K562 (cell line): ENCODE results near the gene CRYGC. TPM values are rescaled to one million over a fixed set of nuclear protein-coding genes. Genes with fewer than 3 reads are reported as not detected.

ENCODE experiments used
- ATAC-seq: fragments of 200-7000 bp; cut with Tn5 transposase; 3 replicates; pipeline ENCODE4 v1.9.1; 2020; ENCODE audit warnings: moderate library complexity
- BruUV-seq: library from RNA; stranded (reverse); fragments of 400-500 nt; replicated peaks from 2 replicates; lab custom pipeline; 2021; lab: Mats Ljungman, UMichigan
- CTCF ChIA-PET: fragments of 300-600 bp; formaldehyde crosslinking; extraction: SDS; loops from one replicate; lab custom pipeline; 2021; ENCODE audit warnings: low intra/inter-chr PET ratio; lab: Yijun Ruan, JAX
- POLR2A ChIA-PET: fragments of 300-600, 350-650 bp; sonication (Branson Sonifier 250); formaldehyde crosslinking; extraction: SDS; loops from one replicate; lab custom pipeline; 2021; ENCODE audit warnings: antibody characterized with exemption, inconsistent platforms; lab: Yijun Ruan, JAX
- DNase-seq, 4 experiments: peaks; one replicate each; pipeline versions ENCODE4 v3.0.0 to v3.0.0-alpha.2; 2011 to 2018; ENCODE audit warnings: low spot score in 3 of 4, mixed read lengths in 3 of 4; ENCODE audit errors: extremely low read depth in 1 of 4
- FAIRE-seq: peaks from 2 replicates; lab custom pipeline; 2011; peaks lifted over from hg19 to GRCh38; lab: Jason Lieb, UNC
- H2AFZ ChIP-seq: 2 replicates; pipeline ENCODE4 v1.6.0; 2011; ENCODE audit warnings: low read depth, low read length, control low read depth, inconsistent platforms
- H3K27ac ChIP-seq: fragments of 200-600 bp; 3 replicates; pipeline ENCODE4 v1.8.0; 2011; ENCODE audit warnings: low read depth, mild to moderate bottlenecking, control low read depth, inconsistent platforms, low read length, moderate library complexity, mixed read lengths; ENCODE audit errors: extremely low read depth
- H3K27me3 ChIP-seq, 2 experiments: fragments of 300-600 bp in 1 of 2; 2 replicates in 1 of 2; 3 replicates in 1 of 2; pipeline versions ENCODE4 v1.6.0 to v1.8.0; 2011; ENCODE audit warnings: inconsistent platforms in 2 of 2, low read length in 2 of 2, mild to moderate bottlenecking in 1 of 2, mixed read lengths in 1 of 2, moderate library complexity in 1 of 2; ENCODE audit not compliant: control insufficient read depth in 2 of 2, insufficient read depth in 2 of 2
- H3K36me3 ChIP-seq: fragments of 300-600 bp; 3 replicates; pipeline ENCODE4 v1.8.0; 2011; ENCODE audit warnings: mild to moderate bottlenecking, low read length, inconsistent platforms; ENCODE audit not compliant: control insufficient read depth, insufficient read depth
- H3K4me1 ChIP-seq, 2 experiments: fragments of 200-600 bp in 1 of 2; replicated peaks in 1 of 2; 2 replicates in 1 of 2; 3 replicates in 1 of 2; pipeline versions ENCODE4 v1.5.1 to v1.8.0; 2011; ENCODE audit warnings: inconsistent platforms in 2 of 2, low read length in 2 of 2, mild to moderate bottlenecking in 1 of 2, mixed read lengths in 1 of 2, moderate library complexity in 1 of 2; ENCODE audit not compliant: control insufficient read depth in 2 of 2, insufficient read depth in 2 of 2
- H3K4me2 ChIP-seq: 2 replicates; pipeline ENCODE4 v1.6.1; 2011; ENCODE audit warnings: low read length, control low read depth, inconsistent platforms, mixed read lengths; ENCODE audit not compliant: insufficient read depth
- H3K4me3 ChIP-seq: fragments of 200-600 bp; sonication (generic), shearing (Covaris generic); 2 replicates; pipeline ENCODE4 v1.5.1; 2016; ENCODE audit warnings: control low read depth, inconsistent platforms
- H3K79me2 ChIP-seq: fragments of 200-600 bp; 3 replicates; pipeline ENCODE4 v1.8.0; 2011; ENCODE audit warnings: low read length, inconsistent platforms; ENCODE audit not compliant: control insufficient read depth, insufficient read depth
- H3K9ac ChIP-seq, 2 experiments: 2 replicates each; pipeline versions ENCODE4 v1.6.0 to v1.6.1; 2011; ENCODE audit warnings: low read depth in 2 of 2, low read length in 2 of 2, control low read depth in 1 of 2, inconsistent platforms in 1 of 2, mild to moderate bottlenecking in 1 of 2, mixed read lengths in 1 of 2; ENCODE audit not compliant: insufficient read depth in 1 of 2
- H3K9me1 ChIP-seq: one replicate; pipeline ENCODE4 v1.6.0; 2011; ENCODE audit warnings: inconsistent platforms, mild to moderate bottlenecking, low read length, moderate library complexity; ENCODE audit not compliant: control insufficient read depth, insufficient read depth
- H3K9me3 ChIP-seq: replicated peaks from 2 replicates; pipeline ENCODE4 v1.5.1; 2011; ENCODE audit warnings: low read depth, low read length, inconsistent platforms; ENCODE audit not compliant: control insufficient read depth, insufficient read depth
- H4K20me1 ChIP-seq: replicated peaks from 2 replicates; pipeline ENCODE4 v1.6.1; 2011; ENCODE audit warnings: low read length, inconsistent platforms, mixed read lengths; ENCODE audit not compliant: control insufficient read depth, insufficient read depth
- CBX1 ChIP-seq: sonication (generic); IDR thresholded peaks from 2 replicates; pipeline ENCODE4 v1.6.1; 2016; ENCODE audit warnings: antibody characterized with exemption, low read depth, mild to moderate bottlenecking
- U2AF2 ChIP-seq: fragments of 200-400 bp; formaldehyde crosslinking; optimal IDR thresholded peaks from 2 replicates; pipeline ENCODE3; 2017; ENCODE audit warnings: low read depth, mild to moderate bottlenecking, low read length
- ZNF134 ChIP-seq: fragments of 250-450 bp; sonication (Bioruptor Pico); conservative IDR thresholded peaks from 2 replicates; pipeline ENCODE4 v1.4.0; 2020
- WGBS: fragments of 100-300 bp; shearing (Covaris generic); methylation state at CpG from one replicate; pipeline ENCODE4 v1.1.6; 2016; ENCODE audit warnings: low coverage, mixed read lengths; ENCODE audit not compliant: insufficient coverage; ENCODE audit errors: missing lambda C conversion rate; 5-methylcytosine and 5-hydroxymethylcytosine counted together
- in situ Hi-C: fragments of 300-500 bp; cut with MboI; formaldehyde crosslinking; loops from 4 replicates; pipeline ENCODE4 v1.15.0; 2018; ENCODE audit warnings: inconsistent platforms, mixed read lengths
- intact Hi-C: fragments of 100-400 bp; cut with micrococcal nuclease; formaldehyde crosslinking; loops from 2 replicates; pipeline ENCODE4 v1.14.2; 2022
- polyA plus RNA-seq, 8 experiments: library from polyadenylated mRNA; depleted of rRNA in 4 of 8; stranded (reverse) in 5 of 8; unstranded in 3 of 8; fragments of >200 nt; fragmentation: Nextera tagmentation in 2 of 8; fragmentation: Illumina TruSeq in 1 of 8; extraction: Ambion mirVana in 2 of 8; extraction: Trizol in 1 of 8; gene quantifications; 2 replicates each; pipeline versions ENCODE4 v1.2.1 to v1.2.3, GENCODE V29; 2011 to 2014; ENCODE audit warnings: inconsistent platforms in 1 of 8, missing spikeins in 1 of 8
- total RNA-seq, 7 experiments: library from RNA; depleted of rRNA in 6 of 7; stranded (reverse); fragments of >200 nt in 6 of 7; fragmentation: Illumina TruSeq in 2 of 7; extraction: Trizol in 2 of 7; gene quantifications; 2 replicates each; pipeline versions ENCODE4 v1.2.1 to v1.2.3, GENCODE V29; 2011 to 2021; ENCODE audit warnings: low replicate concordance in 1 of 7
- TF ChIP-seq, protein P1 (sequence below): fragments of 250-450 bp; sonication (Bioruptor Pico); IDR thresholded peaks from 2 replicates; pipeline ENCODE4 v1.4.0; 2020; ENCODE audit warnings: mild to moderate bottlenecking, moderate library complexity
- TF ChIP-seq, protein P2 (sequence below): fragments of 250-450 bp; sonication (Bioruptor Pico); IDR thresholded peaks from 2 replicates; pipeline ENCODE4 v1.4.0; 2020; ENCODE audit warnings: mild to moderate bottlenecking, moderate library complexity, borderline replicate concordance
- TF ChIP-seq, protein P3 (sequence below): IDR thresholded peaks from 2 replicates; pipeline ENCODE4 v1.6.1; 2016; ENCODE audit warnings: missing genetic modification characterization, missing compliant biosample characterization
- TF ChIP-seq, protein P4 (sequence below): fragments of 200-800 bp; sonication (Bioruptor generic); IDR thresholded peaks from 2 replicates; pipeline ENCODE4 v1.6.1; 2017; ENCODE audit warnings: missing genetic modification characterization, missing compliant biosample characterization
- TF ChIP-seq, protein P5 (sequence below), 2 experiments: IDR thresholded peaks; 2 replicates each; pipeline ENCODE4 v1.6.1; 2012; ENCODE audit warnings: improper control_type of control experiment in 2 of 2, low read depth in 2 of 2, low read length in 2 of 2, borderline replicate concordance in 1 of 2

The CRYGC gene
- total and polyA plus RNA-seq, 9 of the 15 experiments (the other 6 are each of a cell fraction or from before 2014, with no cell fraction given) = not detected

DNA sequence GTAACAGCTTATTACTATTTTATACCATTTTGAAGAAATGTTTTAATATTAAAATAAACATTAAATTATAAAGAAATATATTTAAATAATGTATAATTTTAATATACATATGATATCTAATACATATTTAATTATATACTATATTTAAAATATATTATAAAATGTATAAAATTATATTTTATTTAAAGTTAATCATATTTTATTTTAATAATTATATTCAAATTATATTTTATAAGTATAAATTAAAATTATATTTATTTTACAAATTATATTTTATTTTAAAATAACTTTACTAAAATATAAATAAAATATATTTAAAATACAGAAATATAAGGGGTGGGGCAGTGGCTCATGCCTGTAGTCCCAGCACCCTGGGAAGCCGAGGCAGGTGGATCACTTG is 7.4 kb downstream of the CRYGC start:
- CTCF ChIA-PET = no interaction called here
- intact Hi-C loops = no loop called here
- no peak for TF ChIP-seq U2AF2
- TF ChIP-seq CBX1 = no peak
- TF ChIP-seq, protein P1, sequence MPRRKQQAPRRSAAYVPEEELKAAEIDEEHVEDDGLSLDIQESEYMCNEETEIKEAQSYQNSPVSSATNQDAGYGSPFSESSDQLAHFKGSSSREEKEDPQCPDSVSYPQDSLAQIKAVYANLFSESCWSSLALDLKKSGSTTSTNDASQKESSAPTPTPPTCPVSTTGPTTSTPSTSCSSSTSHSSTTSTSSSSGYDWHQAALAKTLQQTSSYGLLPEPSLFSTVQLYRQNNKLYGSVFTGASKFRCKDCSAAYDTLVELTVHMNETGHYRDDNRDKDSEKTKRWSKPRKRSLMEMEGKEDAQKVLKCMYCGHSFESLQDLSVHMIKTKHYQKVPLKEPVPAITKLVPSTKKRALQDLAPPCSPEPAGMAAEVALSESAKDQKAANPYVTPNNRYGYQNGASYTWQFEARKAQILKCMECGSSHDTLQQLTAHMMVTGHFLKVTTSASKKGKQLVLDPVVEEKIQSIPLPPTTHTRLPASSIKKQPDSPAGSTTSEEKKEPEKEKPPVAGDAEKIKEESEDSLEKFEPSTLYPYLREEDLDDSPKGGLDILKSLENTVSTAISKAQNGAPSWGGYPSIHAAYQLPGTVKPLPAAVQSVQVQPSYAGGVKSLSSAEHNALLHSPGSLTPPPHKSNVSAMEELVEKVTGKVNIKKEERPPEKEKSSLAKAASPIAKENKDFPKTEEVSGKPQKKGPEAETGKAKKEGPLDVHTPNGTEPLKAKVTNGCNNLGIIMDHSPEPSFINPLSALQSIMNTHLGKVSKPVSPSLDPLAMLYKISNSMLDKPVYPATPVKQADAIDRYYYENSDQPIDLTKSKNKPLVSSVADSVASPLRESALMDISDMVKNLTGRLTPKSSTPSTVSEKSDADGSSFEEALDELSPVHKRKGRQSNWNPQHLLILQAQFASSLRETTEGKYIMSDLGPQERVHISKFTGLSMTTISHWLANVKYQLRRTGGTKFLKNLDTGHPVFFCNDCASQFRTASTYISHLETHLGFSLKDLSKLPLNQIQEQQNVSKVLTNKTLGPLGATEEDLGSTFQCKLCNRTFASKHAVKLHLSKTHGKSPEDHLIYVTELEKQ = no peak
- TF ChIP-seq, protein P2, sequence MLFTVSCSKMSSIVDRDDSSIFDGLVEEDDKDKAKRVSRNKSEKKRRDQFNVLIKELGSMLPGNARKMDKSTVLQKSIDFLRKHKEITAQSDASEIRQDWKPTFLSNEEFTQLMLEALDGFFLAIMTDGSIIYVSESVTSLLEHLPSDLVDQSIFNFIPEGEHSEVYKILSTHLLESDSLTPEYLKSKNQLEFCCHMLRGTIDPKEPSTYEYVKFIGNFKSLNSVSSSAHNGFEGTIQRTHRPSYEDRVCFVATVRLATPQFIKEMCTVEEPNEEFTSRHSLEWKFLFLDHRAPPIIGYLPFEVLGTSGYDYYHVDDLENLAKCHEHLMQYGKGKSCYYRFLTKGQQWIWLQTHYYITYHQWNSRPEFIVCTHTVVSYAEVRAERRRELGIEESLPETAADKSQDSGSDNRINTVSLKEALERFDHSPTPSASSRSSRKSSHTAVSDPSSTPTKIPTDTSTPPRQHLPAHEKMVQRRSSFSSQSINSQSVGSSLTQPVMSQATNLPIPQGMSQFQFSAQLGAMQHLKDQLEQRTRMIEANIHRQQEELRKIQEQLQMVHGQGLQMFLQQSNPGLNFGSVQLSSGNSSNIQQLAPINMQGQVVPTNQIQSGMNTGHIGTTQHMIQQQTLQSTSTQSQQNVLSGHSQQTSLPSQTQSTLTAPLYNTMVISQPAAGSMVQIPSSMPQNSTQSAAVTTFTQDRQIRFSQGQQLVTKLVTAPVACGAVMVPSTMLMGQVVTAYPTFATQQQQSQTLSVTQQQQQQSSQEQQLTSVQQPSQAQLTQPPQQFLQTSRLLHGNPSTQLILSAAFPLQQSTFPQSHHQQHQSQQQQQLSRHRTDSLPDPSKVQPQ (CRISPR knock-in tag) = no peak
- TF ChIP-seq ZNF134 (CRISPR knock-in tag) = no peak
- TF ChIP-seq, protein P3, sequence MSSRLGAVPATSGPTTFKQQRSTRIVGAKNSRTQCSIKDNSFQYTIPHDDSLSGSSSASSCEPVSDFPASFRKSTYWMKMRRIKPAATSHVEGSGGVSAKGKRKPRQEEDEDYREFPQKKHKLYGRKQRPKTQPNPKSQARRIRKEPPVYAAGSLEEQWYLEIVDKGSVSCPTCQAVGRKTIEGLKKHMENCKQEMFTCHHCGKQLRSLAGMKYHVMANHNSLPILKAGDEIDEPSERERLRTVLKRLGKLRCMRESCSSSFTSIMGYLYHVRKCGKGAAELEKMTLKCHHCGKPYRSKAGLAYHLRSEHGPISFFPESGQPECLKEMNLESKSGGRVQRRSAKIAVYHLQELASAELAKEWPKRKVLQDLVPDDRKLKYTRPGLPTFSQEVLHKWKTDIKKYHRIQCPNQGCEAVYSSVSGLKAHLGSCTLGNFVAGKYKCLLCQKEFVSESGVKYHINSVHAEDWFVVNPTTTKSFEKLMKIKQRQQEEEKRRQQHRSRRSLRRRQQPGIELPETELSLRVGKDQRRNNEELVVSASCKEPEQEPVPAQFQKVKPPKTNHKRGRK = no peak
- TF ChIP-seq, protein P4, sequence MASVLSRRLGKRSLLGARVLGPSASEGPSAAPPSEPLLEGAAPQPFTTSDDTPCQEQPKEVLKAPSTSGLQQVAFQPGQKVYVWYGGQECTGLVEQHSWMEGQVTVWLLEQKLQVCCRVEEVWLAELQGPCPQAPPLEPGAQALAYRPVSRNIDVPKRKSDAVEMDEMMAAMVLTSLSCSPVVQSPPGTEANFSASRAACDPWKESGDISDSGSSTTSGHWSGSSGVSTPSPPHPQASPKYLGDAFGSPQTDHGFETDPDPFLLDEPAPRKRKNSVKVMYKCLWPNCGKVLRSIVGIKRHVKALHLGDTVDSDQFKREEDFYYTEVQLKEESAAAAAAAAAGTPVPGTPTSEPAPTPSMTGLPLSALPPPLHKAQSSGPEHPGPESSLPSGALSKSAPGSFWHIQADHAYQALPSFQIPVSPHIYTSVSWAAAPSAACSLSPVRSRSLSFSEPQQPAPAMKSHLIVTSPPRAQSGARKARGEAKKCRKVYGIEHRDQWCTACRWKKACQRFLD (CRISPR knock-in tag) = no peak
- TF ChIP-seq, protein P5, sequence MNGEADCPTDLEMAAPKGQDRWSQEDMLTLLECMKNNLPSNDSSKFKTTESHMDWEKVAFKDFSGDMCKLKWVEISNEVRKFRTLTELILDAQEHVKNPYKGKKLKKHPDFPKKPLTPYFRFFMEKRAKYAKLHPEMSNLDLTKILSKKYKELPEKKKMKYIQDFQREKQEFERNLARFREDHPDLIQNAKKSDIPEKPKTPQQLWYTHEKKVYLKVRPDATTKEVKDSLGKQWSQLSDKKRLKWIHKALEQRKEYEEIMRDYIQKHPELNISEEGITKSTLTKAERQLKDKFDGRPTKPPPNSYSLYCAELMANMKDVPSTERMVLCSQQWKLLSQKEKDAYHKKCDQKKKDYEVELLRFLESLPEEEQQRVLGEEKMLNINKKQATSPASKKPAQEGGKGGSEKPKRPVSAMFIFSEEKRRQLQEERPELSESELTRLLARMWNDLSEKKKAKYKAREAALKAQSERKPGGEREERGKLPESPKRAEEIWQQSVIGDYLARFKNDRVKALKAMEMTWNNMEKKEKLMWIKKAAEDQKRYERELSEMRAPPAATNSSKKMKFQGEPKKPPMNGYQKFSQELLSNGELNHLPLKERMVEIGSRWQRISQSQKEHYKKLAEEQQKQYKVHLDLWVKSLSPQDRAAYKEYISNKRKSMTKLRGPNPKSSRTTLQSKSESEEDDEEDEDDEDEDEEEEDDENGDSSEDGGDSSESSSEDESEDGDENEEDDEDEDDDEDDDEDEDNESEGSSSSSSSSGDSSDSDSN (IDR thresholded peaks at IDR 0.05; ENCODE audit: borderline replicate concordance in 1 of 2, low read depth in 2 of 2, low read length in 2 of 2) = no peak

More for the DNA sequence above, 7.4 kb downstream of the CRYGC start:
- no TSS peak for BruUV-seq
- in situ Hi-C loops = no loop called here
- no peaks in the 10 kb centered on the region for H3K36me3 ChIP-seq
- 63% methylated on average over 1 of the region's 1 CpG for WGBS
- ATAC-seq = no peak
- no peak for FAIRE-seq
- no peak overlapping the region for H3K27ac ChIP-seq
- no peak overlapping the region for H3K4me3 ChIP-seq
- no peaks in the 10 kb centered on the region; a peak in 1 of 5 replicates for H3K4me1 ChIP-seq
- no peaks in the 10 kb centered on the region for H3K9me3 ChIP-seq
- no peak for DNase-seq
- no peak overlapping the region for H2AFZ ChIP-seq
- H3K79me2 ChIP-seq = no peaks in the 10 kb centered on the region
- H3K9me1 ChIP-seq = no peaks in the 10 kb centered on the region
- H3K9ac ChIP-seq = no peak overlapping the region
- H3K27me3 ChIP-seq = no peaks in the 10 kb centered on the region
- H4K20me1 ChIP-seq = no peaks in the 10 kb centered on the region
- POLR2A ChIA-PET = interaction anchor here (0.6 to 0.7 kb wide), 2 partner anchors 13 to 14 kb away, joined by 3 to 4 read pairs; no protein-coding TSS in a partner anchor
- H3K4me2 ChIP-seq = no peak overlapping the region
